Fibroblast of lung (primary cell): ENCODE results near the gene CMBL.

ENCODE experiments used
- EZH2 ChIP-seq: IDR thresholded peaks from 2 replicates; pipeline ENCODE4 v1.5.1; 2012; ENCODE audit warnings: low read length, control low read depth, mild to moderate bottlenecking; ENCODE audit errors: missing control alignments
- TF ChIP-seq, protein P1 (sequence below), 2 donors: IDR thresholded peaks in 1 of 2; conservative IDR thresholded peaks in 1 of 2; 1 replicate in 1 of 2; 2 replicates in 1 of 2; pipeline ENCODE4 v1.5.1; 2011 to 2012; ENCODE audit warnings: low read length in 2 of 2, control low read depth in 1 of 2, inconsistent platforms in 1 of 2, low read depth in 1 of 2, mild to moderate bottlenecking in 1 of 2

DNA sequence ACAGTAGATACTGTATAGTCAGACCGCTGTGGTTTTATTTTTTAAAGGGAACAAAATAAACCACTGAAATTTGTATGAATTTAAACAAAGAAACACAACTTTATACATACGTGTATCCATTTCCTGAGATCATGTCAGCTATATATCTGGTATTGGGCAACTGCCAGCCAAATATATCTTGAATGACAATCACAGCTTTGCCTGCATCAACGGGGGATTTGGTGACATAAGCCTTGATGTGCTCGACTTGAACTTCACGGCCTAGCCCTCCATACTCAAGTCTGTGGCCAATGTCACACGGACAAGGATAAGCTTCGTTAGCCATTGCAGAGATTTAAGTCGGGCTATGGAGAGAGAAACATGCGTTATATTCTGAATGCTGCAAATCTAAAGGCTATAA is 17.3 kb downstream of the CMBL start:
- TF ChIP-seq, protein P1, sequence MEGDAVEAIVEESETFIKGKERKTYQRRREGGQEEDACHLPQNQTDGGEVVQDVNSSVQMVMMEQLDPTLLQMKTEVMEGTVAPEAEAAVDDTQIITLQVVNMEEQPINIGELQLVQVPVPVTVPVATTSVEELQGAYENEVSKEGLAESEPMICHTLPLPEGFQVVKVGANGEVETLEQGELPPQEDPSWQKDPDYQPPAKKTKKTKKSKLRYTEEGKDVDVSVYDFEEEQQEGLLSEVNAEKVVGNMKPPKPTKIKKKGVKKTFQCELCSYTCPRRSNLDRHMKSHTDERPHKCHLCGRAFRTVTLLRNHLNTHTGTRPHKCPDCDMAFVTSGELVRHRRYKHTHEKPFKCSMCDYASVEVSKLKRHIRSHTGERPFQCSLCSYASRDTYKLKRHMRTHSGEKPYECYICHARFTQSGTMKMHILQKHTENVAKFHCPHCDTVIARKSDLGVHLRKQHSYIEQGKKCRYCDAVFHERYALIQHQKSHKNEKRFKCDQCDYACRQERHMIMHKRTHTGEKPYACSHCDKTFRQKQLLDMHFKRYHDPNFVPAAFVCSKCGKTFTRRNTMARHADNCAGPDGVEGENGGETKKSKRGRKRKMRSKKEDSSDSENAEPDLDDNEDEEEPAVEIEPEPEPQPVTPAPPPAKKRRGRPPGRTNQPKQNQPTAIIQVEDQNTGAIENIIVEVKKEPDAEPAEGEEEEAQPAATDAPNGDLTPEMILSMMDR (conservative IDR thresholded peaks at IDR 0.05 in 1 of 2, IDR thresholded peaks at IDR 0.05 in 1 of 2; ENCODE audit: low read depth in 1 of 2, low read length in 2 of 2), result no peak
- TF ChIP-seq EZH2, result no peak
